NCI-H2171 (cell line): ENCODE results near the gene CLPTM1L.

Experiments
- DNase-seq: peaks from one replicate; lab custom pipeline; 2025; lab: John Stamatoyannopoulos, UW

CLPTM1L gene

GRCh38 chr5:1274471-1274870 lies 70.4 kb downstream of the CLPTM1L start:
- no peak for DNase-seq

GRCh38 chr5:1273745-1274144 lies 71.2 kb downstream of the CLPTM1L start:
- no peak for DNase-seq

GRCh38 chr5:1272201-1272600 lies 72.7 kb downstream of the CLPTM1L start:
- DNase-seq = peak; percentile 47

GRCh38 chr5:1270933-1271914 lies 73.7 kb downstream of the CLPTM1L start:
- no peak for DNase-seq

GRCh38 chr5:1270426-1270825 lies 74.5 kb downstream of the CLPTM1L start:
- no peak for DNase-seq

- no peak for DNase-seq
Observed at GRCh38 chr5:1268666-1269065, 76.2 kb downstream of the CLPTM1L start.

GRCh38 chr5:1268056-1268455 lies 76.8 kb downstream of the CLPTM1L start:
- no peak for DNase-seq
